Activated CD4-positive, alpha-beta T cell treated with anti-CD3 and anti-CD28 coated beads for 36 hours (primary cell): ENCODE measurements around the gene CTNNA2. TPM values are rescaled to one million over a fixed set of nuclear protein-coding genes. Genes with fewer than 3 reads are reported as not detected.

ENCODE experiments used
- ATAC-seq: fragments of 200-7000 bp; cut with Tn5 transposase; one replicate; pipeline ENCODE4 v1.10.0; 2021; ENCODE audit warnings: mild to moderate bottlenecking, moderate library complexity
- CTCF ChIA-PET: fragments of 350-600 bp; sonication (Branson Sonifier 250); formaldehyde crosslinking; loops from one replicate; lab custom pipeline; 2021; ENCODE audit warnings: antibody characterized with exemption; lab: Charles Lee
- POLR2A ChIA-PET: fragments of 350-600 bp; sonication (Branson Sonifier 250); formaldehyde crosslinking; loops from one replicate; lab custom pipeline; 2021; ENCODE audit warnings: antibody characterized with exemption, inconsistent platforms; lab: Charles Lee
- DNase-seq: peaks from one replicate; pipeline ENCODE4 v3.0.0-alpha.2; 2020
- H3K27ac Mint-ChIP-seq: one replicate; pipeline ENCODE4 v1.8.0; 2021; ENCODE audit warnings: mixed read lengths
- H3K27me3 Mint-ChIP-seq: one replicate; pipeline ENCODE4 v1.8.0; 2021; ENCODE audit warnings: mixed read lengths
- H3K36me3 Mint-ChIP-seq: one replicate; pipeline ENCODE4 v1.8.0; 2021; ENCODE audit warnings: low read depth, mixed read lengths
- H3K4me1 Mint-ChIP-seq: one replicate; pipeline ENCODE4 v1.8.0; 2021; ENCODE audit warnings: mixed read lengths
- H3K4me3 Mint-ChIP-seq: one replicate; pipeline ENCODE4 v1.8.0; 2021; ENCODE audit warnings: mild to moderate bottlenecking, moderate library complexity, mixed read lengths
- H3K9me3 Mint-ChIP-seq: one replicate; pipeline ENCODE4 v1.8.0; 2021; ENCODE audit warnings: low read depth, mixed read lengths
- intact Hi-C, 2 experiments: fragments of 100-400 bp; cut with DNase I in 1 of 2; cut with micrococcal nuclease in 1 of 2; formaldehyde crosslinking; loops; one replicate each; pipeline versions ENCODE4 v1.14.2 to v1.15.1; 2022 to 2024; cut with DNase I, micrococcal nuclease
- total RNA-seq, 2 experiments: library from RNA; stranded (reverse); gene quantifications; one replicate each; pipeline ENCODE4 v1.2.3, GENCODE V29; 2021

The CTNNA2 gene
- total RNA-seq, 2 experiments from 2014 or later: not detected

DNA sequence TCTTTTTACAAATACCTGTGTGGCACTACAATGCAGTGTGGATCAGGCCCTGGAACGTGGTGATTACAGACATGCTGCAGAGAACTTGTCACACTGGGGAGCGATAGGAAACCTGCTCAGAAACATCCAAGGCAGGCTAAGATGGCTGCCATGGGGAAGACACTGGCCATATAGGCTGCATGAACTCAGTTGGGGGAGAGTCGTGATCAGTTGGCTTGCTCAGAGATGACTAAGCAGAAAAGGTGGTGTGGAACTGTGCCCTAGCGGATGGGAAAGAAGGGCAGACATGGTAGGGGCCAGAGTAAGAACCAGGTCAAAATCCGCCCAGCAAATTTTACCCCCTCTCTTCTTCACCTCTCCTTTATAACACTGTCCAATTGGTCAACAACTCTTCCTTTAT, 483.9 kb downstream of the CTNNA2 start:
- ATAC-seq (no peak), DNase-seq (no peak)
- intact Hi-C loops: no loop called here
- Mint-ChIP-seq H3K9me3 (no peaks in the 10 kb centered on the region), H3K36me3 (no peaks in the 10 kb centered on the region), H3K27ac (no peak overlapping the region), H3K27me3 (no peaks in the 10 kb centered on the region), H3K4me1 (no peaks in the 10 kb centered on the region), H3K4me3 (no peak overlapping the region)
- ChIA-PET POLR2A (no interaction called here), CTCF (no interaction called here)

DNA sequence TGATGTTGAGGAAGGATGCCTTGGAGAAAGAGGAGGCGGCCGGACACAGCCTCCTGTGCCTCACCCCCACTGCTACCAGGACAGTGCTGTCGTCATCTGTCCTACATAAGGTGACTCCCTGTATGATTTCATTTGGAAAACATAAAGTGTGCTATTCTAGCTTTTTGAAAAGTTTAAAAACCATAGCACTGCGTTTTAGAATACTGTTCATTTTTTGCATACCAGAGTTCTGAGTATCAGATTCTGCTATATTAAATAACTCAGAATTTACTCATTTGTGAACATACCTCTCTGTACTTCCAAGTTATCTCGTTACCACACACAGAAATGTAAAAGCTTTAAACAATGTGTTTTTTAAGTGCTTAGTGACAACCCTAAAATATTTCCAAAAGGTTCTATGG, 488.9 kb downstream of the CTNNA2 start:
- Mint-ChIP-seq H3K27ac (no peak overlapping the region), H3K36me3 (no peaks in the 10 kb centered on the region), H3K9me3 (no peaks in the 10 kb centered on the region), H3K4me1 (no peaks in the 10 kb centered on the region), H3K27me3 (no peaks in the 10 kb centered on the region), H3K4me3 (no peak overlapping the region)
- intact Hi-C loops: no loop called here
- DNase-seq (no peak), ATAC-seq (no peak)
- ChIA-PET POLR2A (no interaction called here), CTCF (no interaction called here)

DNA sequence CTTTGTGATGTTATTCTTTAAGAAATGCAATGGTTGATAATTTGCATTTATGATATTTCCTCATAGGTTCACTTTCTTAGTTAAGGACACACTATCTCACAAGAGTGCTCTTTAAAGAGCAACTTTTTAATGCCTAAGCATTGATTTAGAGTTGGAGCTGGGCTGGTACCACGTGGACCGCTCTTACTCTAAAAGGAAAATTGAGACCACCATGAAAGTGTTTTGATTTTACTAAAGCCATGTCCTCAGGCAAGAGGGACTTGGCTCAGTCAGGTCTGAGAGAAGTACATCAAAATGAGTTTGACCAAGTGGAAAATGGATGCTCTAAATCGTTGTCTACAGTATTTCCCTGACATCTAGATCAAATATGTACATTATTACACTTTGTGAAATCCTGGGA, 489.3 kb downstream of the CTNNA2 start:
- POLR2A ChIA-PET: no interaction called here
- Mint-ChIP-seq H3K27me3 (no peaks in the 10 kb centered on the region), H3K9me3 (no peaks in the 10 kb centered on the region), H3K4me1 (no peaks in the 10 kb centered on the region), H3K4me3 (no peak overlapping the region), H3K36me3 (no peaks in the 10 kb centered on the region), H3K27ac (no peak overlapping the region)
- ATAC-seq (no peak), DNase-seq (no peak)
- CTCF ChIA-PET: no interaction called here
- intact Hi-C loops: no loop called here

DNA sequence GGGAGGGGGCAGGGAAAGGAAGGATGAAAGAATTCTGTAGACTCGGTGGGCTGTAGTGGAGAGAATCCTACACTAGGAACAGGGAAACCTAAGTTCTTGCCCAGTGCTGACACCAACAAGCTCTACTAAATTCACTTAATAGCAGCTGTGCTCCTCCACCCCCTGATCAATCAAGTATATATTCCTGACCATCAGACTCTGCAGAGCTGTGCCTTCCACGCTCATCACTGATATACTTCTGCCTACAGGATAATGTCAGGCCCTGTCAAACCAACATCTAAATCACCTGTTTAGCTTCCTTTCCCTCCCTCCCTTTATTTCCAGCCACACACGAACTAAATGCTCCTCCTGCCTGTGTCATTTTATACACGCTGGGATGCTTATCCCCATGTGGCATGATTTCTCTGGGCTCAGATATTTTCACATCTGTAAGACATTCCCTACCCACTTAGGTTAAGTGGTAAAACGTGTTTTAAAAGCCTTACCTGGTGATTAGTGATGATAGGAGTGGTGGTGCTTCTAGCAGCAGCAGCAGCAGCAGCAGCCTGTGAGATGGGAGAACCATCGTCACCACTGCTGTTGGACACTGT, 489.8 kb downstream of the CTNNA2 start:
- ATAC-seq: no peak
- no peaks in the 10 kb centered on the region for H3K36me3 Mint-ChIP-seq
- no peak for DNase-seq
- H3K27me3 Mint-ChIP-seq: no peaks in the 10 kb centered on the region
- no peak overlapping the region for H3K4me3 Mint-ChIP-seq
- H3K4me1 Mint-ChIP-seq: no peaks in the 10 kb centered on the region
- no peaks in the 10 kb centered on the region for H3K9me3 Mint-ChIP-seq
- CTCF ChIA-PET: no interaction called here
- no peak overlapping the region for H3K27ac Mint-ChIP-seq
- POLR2A ChIA-PET: no interaction called here
- intact Hi-C loops: no loop called here

DNA sequence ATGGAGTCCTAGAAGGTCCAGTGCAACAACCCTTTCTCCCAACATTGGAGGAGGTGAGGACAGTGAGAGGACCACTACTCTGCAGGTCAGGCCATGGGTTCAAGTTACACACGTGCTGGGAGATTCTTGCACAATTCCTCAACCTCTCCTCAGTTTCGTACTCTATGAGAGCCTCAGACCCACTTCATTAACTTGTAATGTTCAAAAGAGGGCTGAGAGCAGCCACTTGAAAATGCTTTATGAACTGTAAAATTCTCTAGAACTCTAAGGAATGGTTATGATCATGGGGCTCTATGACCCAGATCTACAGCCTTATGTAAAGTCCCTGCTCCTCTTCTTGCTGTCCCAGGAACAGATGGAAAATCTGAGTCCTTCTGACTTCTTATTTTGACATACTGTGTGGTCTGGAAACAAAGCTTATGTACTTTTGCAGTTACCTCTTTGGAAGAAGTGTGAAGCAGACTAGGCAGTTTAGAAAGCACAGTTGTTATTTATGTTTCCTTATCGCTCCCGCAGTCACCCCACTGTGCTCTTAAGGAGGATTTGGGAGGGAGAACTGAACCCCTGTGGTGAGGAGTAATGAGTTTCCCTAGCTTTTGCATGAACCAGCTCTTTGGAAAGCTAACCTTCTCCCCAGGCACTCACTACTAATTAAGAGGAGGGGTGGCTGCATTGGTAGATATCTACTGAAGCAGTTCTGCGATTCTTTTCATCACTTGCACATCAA, 495.1 kb downstream of the CTNNA2 start:
- Mint-ChIP-seq H3K4me3 (no peak overlapping the region), H3K27ac (no peak overlapping the region), H3K36me3 (no peaks in the 10 kb centered on the region), H3K9me3 (no peaks in the 10 kb centered on the region), H3K27me3 (no peaks in the 10 kb centered on the region), H3K4me1 (no peaks in the 10 kb centered on the region)
- CTCF ChIA-PET: interaction anchor here (0.7 kb wide), 1 partner anchor 1246 kb away, joined by 3 read pairs; no protein-coding TSS in a partner anchor
- ATAC-seq (no peak), DNase-seq (no peak)
- intact Hi-C loops: no loop called here
- POLR2A ChIA-PET: no interaction called here

DNA sequence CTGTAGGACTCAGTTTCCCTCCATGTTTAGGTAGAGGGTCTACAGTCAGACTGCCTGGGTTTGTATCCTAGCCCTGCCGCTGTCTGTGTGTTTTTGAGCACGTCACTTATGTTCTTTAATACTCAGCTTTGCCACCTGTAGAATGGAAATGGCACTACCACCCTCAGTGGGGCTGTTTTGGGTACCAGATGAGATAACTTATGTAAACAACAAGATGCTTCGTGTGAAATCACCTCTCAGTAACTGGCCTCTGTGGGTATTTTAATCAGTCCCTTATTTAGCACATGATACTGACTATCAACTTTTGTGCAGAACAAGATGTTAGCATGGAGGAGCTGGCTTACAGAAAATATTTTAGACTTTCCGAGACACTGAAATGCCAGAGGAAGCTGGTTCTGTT, 495.7 kb downstream of the CTNNA2 start:
- no peak for ATAC-seq
- Mint-ChIP-seq H3K36me3 (no peaks in the 10 kb centered on the region), H3K4me1 (no peaks in the 10 kb centered on the region), H3K4me3 (no peak overlapping the region), H3K27ac (no peak overlapping the region), H3K27me3 (no peaks in the 10 kb centered on the region), H3K9me3 (no peaks in the 10 kb centered on the region)
- intact Hi-C loops: no loop called here
- CTCF ChIA-PET: interaction anchor here (0.7 kb wide), 1 partner anchor 1246 kb away, joined by 3 read pairs; no protein-coding TSS in a partner anchor
- DNase-seq: no peak
- POLR2A ChIA-PET: no interaction called here

DNA sequence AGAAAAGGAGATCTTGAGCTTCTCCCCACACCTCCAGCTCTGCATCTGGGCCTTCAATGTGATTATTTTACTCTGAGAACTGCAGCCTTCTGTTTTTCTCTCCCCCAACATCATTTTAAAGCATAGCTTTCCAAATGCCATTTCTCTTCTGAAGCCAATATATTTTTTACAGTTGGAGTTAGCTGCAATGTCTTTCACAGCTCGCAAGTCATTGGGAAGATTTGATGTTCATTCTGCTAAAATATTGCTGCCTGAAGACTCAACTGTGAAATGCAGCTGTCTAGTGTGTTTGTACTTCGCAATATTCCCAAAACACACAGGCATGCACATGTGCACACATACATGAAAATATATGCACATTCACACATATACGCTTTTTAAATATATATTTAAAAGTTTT, 496.4 kb downstream of the CTNNA2 start:
- no peaks in the 10 kb centered on the region for H3K4me1 Mint-ChIP-seq
- DNase-seq (no peak), ATAC-seq (no peak)
- intact Hi-C loops: no loop called here
- H3K36me3 Mint-ChIP-seq: no peaks in the 10 kb centered on the region
- no peak overlapping the region for H3K4me3 Mint-ChIP-seq
- ChIA-PET CTCF (no interaction called here), POLR2A (no interaction called here)
- no peaks in the 10 kb centered on the region for H3K27me3 Mint-ChIP-seq
- H3K9me3 Mint-ChIP-seq: no peaks in the 10 kb centered on the region
- H3K27ac Mint-ChIP-seq: no peak overlapping the region

DNA sequence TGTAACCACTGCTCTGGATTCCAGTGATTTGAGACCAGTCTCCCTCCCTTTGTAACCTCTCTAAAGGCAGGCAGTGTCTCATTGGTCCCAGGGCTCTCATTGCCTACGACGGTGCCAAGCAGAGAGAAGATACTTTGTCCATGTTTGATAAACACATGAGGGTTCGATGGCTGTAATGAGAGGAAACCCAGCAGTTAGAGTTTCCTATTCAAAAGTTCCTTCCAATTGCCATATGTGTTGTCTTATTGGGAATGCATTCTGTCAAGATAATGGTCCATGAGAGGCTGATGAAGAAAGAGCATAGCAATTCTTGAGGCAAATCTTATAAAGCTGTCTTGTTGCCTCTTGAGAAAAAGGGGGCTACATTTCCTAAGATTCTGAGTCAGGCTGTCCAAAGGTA, 499.2 kb downstream of the CTNNA2 start:
- no peak overlapping the region for H3K4me3 Mint-ChIP-seq
- intact Hi-C loops: no loop called here
- CTCF ChIA-PET: no interaction called here

DNA sequence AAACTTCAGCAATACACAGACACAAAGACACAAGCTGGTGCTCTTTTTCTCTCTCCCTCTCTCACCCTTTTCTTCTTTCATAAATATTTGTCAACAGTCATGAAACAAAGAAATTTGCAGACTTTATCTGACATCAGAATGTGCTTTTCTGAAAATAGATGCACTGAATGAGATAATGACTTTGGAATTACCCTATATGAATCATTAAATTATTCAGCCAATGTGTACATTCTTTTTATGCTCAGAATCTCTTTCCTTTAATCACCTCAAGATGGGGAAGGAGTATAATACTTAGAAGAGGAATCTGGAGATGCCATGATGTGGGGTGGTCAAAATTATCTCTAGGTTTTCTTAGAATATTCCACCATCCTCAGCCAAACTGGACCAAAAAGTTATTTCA, 501.8 kb downstream of the CTNNA2 start:
- no peaks in the 10 kb centered on the region for H3K36me3 Mint-ChIP-seq
- ChIA-PET POLR2A (no interaction called here), CTCF (no interaction called here)
- H3K27me3 Mint-ChIP-seq: no peaks in the 10 kb centered on the region
- no peak overlapping the region for H3K27ac Mint-ChIP-seq
- ATAC-seq (no peak), DNase-seq (no peak)
- H3K4me3 Mint-ChIP-seq: no peak overlapping the region
- no peaks in the 10 kb centered on the region for H3K4me1 Mint-ChIP-seq
- intact Hi-C loops: no loop called here
- H3K9me3 Mint-ChIP-seq: no peaks in the 10 kb centered on the region

More for the DNA sequence above, 499.2 kb downstream of the CTNNA2 start:
- Mint-ChIP-seq H3K36me3 (no peaks in the 10 kb centered on the region), H3K9me3 (no peaks in the 10 kb centered on the region), H3K27ac (no peak overlapping the region), H3K27me3 (no peaks in the 10 kb centered on the region), H3K4me1 (no peaks in the 10 kb centered on the region)
- POLR2A ChIA-PET: no interaction called here
- DNase-seq: no peak
- ATAC-seq: no peak

DNA sequence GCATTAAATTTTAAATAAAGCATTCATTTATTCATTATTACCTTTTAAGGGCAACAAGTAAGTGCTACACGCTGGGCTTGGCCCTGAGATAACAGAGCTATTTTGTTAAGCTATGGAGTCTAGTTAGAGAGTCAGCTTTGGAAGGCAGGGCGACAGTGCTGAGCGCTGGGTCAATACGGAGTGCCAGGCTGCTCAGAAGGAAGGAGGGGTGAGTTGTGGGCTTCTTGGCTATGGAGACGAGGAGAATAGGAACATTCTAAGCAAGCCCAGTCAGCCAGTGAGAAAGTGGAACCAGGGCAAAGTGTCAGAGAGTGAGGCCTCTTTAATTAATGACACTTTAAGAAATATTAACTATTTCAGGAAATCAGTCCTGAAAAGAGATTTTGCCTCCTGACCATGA, 503.3 kb downstream of the CTNNA2 start:
- ATAC-seq: no peak
- Mint-ChIP-seq H3K4me3 (no peak overlapping the region), H3K27ac (no peak overlapping the region), H3K27me3 (no peaks in the 10 kb centered on the region), H3K9me3 (no peaks in the 10 kb centered on the region), H3K36me3 (no peaks in the 10 kb centered on the region), H3K4me1 (no peaks in the 10 kb centered on the region)
- no peak for DNase-seq
- CTCF ChIA-PET: no interaction called here
- POLR2A ChIA-PET: no interaction called here
- intact Hi-C loops: no loop called here

DNA sequence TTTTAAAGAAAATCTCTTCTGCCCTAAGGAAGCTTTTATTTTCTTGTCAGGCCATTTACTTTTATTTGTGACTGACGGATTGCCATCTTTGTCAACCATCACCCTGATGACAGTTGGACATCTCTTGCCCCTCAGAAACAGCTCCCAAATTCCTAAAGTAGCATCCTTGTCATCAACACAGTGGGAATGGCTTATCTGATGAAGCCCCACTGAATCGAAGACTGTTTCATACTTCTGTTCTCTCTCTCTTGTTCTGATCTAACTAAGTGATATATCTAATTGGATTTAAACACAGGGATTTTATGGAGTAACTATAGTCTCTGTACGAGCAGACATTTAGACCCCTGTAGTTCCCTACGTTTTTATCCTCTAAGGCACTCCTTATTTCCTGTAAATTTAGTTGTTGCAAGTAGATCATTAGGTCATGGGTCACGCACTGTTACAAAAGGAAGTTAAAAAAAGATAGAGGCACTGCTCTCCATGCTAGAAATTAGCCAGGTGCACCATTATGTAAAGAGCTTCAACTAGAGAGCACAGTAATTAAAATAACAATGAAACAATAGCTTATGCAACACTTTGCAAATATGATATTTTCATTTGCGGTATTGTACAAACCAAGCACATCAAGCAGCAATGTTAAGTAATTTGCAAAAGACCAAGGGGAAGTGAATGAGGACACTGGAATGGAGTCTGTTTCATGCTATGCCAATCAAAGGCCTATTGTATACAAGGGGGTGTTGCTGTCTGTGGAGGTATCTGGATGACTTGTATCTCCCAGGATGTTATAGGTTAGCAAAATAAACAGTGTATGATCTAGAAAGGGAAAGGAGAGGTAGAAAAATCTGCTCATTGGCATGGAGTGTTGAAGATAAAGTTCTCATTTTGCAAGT, 507.0 kb downstream of the CTNNA2 start:
- Mint-ChIP-seq H3K9me3 (no peaks in the 10 kb centered on the region), H3K27ac (no peak overlapping the region), H3K27me3 (no peaks in the 10 kb centered on the region), H3K4me1 (no peaks in the 10 kb centered on the region), H3K36me3 (no peaks in the 10 kb centered on the region), H3K4me3 (no peak overlapping the region)
- POLR2A ChIA-PET: no interaction called here
- CTCF ChIA-PET: no interaction called here
- intact Hi-C loops: no loop called here
- DNase-seq (no peak), ATAC-seq (no peak)

DNA sequence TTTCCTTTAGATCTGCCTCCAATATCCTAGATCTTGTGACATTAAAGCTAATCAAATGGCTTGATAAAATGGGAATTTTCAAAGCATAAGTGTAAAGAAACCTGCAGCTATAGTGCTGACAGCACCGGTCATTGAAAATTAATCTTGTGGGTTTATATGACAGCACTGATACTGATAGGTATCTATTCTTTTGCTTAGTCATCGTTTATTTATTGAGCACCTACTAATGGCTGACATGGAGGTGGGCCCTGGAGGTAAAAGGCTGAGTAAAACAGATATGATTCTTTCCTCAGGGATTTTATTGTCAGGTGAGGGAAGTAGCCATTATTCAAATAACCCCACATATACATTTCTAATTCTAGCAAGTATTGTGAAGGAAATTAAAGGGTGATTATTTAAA, 509.2 kb downstream of the CTNNA2 start:
- no peaks in the 10 kb centered on the region for H3K9me3 Mint-ChIP-seq
- no peaks in the 10 kb centered on the region for H3K36me3 Mint-ChIP-seq
- no peak overlapping the region for H3K4me3 Mint-ChIP-seq
- ATAC-seq (no peak), DNase-seq (no peak)
- POLR2A ChIA-PET: no interaction called here
- intact Hi-C loops: no loop called here
- CTCF ChIA-PET: interaction anchor here (0.6 kb wide), 1 partner anchor 51 kb away, joined by 3 read pairs; no protein-coding TSS in a partner anchor
- H3K27me3 Mint-ChIP-seq: no peaks in the 10 kb centered on the region
- H3K4me1 Mint-ChIP-seq: no peaks in the 10 kb centered on the region
- H3K27ac Mint-ChIP-seq: no peak overlapping the region
